HG03558 (cell line): ENCODE results near the gene APOM.

Experiments
- ATAC-seq: cut with Tn5 transposase; IDR thresholded peaks from one replicate; pipeline ENCODE4 v1.9.1; 2021; ENCODE audit warnings: moderate number of reproducible peaks; ENCODE audit not compliant: unreplicated experiment; ENCODE audit errors: extremely low read depth

APOM gene

GRCh38 chr6:31701666-31702404, 46.1 kb downstream of the APOM start:
- no peak for ATAC-seq

DNA sequence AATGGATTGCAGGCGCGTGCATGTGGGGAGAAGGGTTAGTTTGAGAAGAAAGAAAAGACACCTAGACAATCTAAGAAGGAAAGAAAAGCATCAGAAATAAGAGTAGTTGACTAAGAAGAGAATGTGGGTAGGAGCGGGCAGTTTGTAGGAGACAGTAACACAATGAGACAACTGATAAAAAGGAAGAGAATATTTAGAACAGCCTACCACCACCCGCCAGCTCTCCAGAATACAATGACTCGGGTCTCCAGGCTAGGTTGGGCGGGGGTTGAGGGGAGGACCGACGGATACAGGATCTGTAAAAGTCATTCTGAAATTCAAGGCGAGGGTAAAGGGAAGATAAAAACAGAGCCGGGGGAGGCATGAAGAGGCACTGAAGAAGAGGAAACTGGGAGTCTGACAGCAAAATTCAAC, 46.7 kb downstream of the APOM start:
- ATAC-seq, result no peak

DNA sequence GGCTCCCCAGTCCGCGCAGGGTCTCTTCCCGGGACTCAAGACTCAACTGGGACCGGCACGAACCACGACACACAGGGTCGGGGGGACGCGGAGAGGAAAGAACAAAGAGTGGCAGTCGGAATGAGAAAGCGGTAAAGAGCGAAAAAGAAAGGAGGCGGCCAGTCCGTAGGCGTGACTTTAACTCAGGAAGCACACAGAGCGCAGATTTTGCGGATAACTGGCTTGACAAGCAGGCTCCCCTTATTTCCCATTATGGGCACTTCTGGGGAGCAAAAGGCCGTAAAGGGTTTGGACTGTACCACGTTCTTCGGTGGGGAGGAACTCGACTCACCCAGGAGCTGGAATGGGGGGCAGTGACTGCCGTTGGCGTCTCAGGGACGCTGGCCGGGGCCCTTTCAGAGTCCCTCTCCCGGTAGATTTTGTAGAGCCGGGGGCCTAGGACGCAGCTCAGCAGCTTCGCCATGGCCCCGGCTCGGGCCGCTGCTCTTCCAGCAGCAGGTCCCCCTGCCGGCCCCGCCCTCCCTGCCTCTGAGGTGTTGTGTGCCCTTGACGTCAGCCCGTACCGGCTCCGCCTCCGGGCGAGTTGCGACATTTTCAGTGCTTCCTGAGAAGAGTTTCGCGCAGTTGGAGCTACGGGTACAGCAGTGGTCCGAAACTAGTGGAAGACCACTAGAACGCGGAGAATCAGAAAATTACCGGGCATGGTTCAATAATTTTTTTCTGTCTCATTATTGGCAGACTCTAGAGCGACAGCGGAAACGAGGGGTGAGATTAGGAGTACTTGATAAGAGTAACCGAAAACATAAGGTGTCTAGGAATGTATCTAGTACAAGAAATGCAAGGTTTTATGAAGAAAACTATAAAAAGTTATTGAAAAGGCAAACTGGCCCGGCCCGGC, 47.4 kb downstream of the APOM start, which contains the start of gene ABHD16A:
Gene ABHD16A (minus strand): TSS at position 506 of the 898 bp plus-strand sequence. CDS start 43 bp downstream, at position 463.
- peak; percentile 80 for ATAC-seq

DNA sequence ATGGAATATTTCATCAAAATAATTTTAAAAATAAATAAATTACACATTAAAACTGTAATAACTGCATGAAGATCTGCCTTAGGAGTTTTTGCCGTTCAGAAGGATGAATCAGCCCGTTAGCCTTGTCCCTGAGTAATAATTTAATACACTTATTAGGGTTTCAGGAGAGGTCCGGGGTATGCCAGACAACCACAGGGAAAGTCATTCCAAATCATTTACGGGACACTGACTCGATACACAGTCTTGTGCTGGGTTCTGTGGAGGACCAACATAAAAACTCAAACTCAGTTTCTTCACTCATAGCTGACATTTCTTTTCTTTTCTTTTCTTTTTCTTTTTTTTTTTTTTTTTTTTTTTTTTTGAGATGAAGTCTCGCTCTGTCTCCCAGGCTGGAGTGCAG, 50.2 kb downstream of the APOM start:
- ATAC-seq, result no peak

DNA sequence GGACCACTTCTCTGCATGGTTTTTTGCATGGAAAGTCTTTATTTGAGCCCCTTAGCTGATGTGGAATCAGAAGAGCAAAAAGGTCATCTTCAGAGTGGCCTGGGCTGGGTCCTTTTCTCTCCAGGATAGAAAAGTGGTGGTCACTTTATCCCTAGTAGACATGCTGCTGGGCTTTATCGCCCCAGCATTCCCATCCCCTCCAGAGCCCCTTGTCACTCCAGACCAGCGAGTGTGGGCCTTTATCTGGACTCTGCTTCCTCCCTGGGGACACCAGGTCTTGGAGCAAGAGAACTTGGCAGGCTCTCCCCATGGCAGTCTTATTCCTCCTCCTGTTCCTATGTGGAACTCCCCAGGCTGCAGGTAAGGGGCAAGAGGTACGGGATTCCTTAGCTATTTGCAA, 50.9 kb downstream of the APOM start, which contains the start of gene LY6G6F:
Gene LY6G6F (plus strand): TSS at position 268 of the 400 bp plus-strand sequence. CDS start 41 bp downstream, at position 309.
- no peak for ATAC-seq

GRCh38 chr6:31707701-31708100, 52.0 kb downstream of the APOM start:
- ATAC-seq, result no peak
